ENCODE measurements around the gene BCKDHB.
A peak's percentile ranks its signal among the peaks of the same experiment; 100 is the strongest.

BCKDHB gene

DNA sequence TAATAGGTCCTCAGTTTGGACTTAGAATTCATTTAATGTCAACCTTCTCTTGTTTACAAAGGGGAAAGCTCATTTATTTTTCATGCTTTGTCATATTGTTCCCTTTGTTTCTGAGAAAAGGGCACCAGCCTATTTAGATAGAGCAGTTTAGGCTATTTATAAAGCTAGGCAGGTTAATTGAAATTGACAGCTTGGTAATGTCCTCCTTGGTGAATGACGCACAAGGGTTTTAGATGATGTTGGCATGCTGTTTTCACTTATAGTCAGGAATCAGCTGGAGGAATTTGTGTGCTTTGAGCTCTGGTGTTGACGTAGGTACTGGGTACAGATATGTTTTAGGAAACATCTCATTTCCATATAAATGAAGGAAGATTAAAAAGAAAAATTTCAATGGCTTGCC lies 45.2 kb downstream of the BCKDHB start:
- no peak for DNase-seq (ENCODE audit: low read depth in 2 of 2)

DNA sequence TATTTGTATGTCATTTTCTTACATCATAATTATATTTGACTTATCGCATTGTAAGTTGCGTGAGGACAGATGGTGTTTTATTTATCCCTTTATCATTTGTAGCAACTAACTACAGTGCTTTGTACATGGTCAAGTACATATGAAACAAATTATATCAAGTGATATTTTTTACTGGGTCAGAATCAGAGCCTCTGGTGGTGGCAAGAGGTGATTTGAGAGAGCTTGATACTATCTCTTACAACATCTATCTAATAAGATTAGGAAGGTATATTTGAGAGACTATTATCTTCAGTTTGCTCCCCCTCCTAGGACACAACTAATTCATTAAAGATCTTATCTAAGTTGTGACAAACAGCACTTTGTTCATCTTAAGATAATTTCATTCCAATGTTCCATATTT lies 47.7 kb downstream of the BCKDHB start:
- no peak for DNase-seq (ENCODE audit: low read depth in 2 of 2)

DNA sequence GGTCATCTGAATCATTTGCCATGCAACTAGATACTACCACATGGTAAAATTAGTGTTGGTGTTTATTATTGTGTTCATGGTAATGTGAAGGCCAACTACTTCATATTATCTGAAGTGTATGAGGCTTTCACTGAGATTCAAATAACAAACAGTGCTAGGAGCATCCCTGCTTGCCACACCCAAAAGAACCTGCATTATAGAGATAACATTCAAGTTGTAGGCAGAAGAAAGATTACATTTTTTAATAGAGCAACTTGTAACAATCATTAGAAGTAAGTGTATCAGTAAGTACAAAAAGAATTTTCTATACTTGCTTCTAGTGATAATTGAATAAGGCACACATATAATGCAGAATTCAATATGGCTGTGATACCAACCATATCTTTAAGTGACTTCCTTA lies 49.8 kb downstream of the BCKDHB start:
- DNase-seq (ENCODE audit: low read depth in 2 of 2): no peak

DNA sequence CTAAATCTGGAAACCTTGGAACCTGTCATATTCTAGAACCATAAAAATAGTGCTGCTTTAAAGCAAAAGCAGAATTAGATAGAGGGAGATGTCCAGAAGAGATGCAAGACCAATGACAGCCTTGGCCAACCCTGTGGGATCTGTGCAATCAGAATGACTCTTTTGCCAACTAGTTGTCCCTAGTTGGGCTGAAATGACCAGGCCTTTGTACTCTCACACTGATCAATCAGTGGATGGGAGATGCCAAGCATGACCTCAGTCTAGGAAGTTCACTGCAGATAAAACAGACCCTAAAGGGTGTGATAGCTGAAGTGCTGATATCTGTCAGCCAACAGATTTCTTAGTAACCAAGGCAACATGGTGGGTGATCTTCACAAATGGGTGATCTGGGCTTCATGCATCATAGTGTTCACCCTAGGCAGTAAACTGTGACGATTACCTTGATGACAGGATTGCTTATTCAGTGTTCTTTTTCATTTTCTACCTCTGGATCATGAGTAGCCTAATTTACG lies 52.1 kb downstream of the BCKDHB start:
- DNase-seq (ENCODE audit: low read depth in 2 of 2): no peak

DNA sequence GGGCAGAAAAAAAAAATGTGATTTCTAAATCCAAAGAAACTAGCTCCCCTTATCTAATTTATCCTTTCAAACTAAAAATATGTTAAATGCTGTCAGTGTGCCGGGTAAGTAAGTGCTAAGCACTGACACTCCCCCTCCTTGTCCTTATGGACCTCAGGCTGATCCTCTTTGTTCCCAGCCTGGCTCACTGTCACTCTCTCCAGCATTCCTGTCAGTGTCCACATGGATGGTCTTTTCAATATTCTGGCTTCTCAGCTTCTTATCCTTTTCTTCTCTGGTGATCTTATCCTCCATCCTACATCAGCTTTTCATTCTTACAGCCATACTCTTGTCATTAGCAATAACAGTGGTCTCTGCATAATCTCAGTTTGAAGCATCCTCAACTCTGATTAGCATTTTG lies 55.0 kb downstream of the BCKDHB start:
- no peak for DNase-seq (ENCODE audit: low read depth in 2 of 2)

DNA sequence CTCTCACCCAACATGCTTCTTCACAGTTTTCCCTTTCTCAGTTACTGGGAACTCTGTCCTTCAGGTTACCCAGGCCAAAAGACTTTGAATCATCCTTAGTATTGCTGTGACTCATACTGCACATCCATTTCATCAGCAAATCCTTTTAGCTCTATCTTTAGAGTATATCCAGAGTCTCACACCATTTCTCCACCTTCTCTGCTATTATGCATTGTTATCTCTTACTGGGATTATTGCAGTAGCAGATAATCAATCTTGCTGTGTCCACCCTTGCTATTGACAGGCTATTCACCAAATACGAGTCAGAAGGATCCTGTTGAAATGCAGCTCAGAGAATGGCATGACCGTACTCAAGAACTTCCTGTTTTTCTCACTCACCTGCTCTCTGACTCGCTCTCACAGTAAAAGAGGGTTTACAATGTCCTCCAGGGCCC lies 57.3 kb downstream of the BCKDHB start:
- DNase-seq (ENCODE audit: low read depth in 2 of 2): peak; percentile 62 to 65

DNA sequence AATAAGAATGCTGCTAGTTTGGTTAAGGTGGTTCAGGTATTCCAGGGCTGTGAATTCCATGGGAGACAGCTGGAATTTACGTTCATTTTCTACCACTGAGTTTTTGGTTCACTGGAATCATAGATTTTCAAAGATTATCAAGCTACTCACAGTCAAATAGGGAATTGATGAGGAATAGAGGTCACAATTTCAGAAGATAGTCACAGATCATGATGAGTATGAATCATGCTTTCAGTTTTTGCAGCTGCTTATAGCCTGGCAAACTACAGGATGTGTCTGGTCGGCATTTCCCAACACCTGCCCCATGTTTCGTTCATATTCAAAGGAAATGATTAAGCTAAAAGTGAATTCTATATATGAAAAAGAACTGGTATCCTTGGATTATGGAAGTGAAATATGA lies 58.7 kb downstream of the BCKDHB start:
- DNase-seq (ENCODE audit: low read depth in 2 of 2): no peak

DNA sequence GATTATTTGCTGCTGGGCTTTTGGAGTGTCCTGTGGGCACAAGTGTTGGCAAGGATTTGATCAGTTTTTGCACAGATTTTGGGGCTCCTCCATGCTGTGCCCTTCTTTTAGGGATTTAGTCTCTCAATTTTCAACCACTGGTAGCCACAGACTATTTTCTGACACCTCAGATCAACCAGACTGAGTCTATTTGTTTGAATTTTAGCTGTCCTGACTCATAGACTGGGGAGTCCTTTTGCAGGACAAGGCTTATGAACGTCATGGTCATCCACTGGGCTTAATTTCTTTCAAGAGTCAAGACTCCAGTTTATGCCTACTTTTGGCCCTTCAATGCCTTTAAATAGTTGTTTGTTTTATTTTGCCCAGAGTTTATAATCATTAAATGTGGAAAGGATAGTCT lies 59.3 kb downstream of the BCKDHB start:
- DNase-seq (ENCODE audit: low read depth in 2 of 2): no peak

DNA sequence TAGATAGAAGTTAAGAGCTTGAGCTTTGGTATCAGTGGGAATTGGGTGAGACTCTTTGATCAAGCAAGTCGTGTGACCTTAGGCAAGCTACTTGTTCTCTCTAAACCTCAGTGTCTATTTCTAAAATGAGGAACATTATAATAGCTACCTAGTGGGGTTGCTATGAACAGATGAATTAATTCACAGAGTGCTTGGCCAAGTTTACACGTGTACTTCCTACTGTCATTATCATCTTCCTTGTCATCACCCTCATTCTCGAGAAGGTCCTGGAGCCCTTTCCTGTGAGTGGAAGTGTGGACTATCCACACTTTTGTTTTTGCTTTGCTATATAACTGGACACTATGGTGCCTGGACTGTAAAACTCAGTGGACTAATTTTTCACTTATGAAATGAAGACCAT lies 64.0 kb downstream of the BCKDHB start:
- DNase-seq (ENCODE audit: low read depth in 2 of 2): no peak

DNA sequence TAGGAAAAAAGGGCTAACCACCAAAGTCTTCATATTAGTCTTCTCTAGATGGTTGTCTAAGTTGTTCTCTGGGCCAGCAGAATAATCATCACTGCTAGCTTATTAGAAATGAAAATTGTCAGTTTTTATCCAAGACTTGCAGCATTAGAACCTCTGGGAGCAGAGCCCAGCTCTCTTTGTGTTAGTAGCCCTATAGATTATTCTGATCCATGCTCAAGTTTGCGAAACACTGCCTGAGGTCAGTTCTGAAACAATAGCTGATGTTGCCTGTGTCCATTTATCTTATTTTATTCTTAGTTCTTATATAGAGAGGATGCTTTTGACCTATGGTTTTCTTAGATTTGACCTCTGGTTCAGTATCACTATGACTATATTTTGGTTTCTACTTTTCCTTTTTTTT lies 66.9 kb downstream of the BCKDHB start:
- DNase-seq (ENCODE audit: low read depth in 2 of 2): no peak

DNA sequence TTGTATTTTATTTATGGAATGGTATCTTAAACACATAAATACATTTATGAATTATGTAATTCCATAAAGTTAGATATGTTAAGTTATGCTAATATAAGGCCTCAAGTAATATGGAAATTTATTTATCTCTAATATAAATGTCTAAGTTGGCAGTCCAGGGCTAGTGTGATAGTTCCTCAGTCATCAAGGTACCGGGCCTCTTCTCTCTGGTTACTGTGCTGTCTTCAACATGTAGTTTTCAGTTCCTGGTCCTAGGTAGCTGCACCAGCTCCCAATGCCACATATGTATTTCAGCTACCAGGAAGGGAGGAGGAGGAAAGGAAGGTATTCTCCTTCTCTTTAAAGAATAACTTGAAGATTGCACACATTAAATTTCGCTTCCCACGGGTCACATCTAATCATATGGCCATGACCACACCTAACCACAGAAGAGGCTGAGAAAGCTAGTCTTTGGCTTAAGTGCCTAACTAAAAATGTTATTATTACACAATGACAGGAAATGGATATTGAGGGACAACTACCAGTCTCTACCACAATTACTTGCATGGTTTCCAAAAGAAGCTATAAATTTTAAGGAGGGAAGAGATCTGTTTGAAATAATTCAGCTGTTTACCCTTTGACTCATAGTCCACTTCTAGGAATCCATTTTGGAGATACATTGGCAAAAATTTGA lies 68.6 kb downstream of the BCKDHB start:
- peak; percentile 47 to 58 for DNase-seq (ENCODE audit: low read depth in 2 of 2)

DNA sequence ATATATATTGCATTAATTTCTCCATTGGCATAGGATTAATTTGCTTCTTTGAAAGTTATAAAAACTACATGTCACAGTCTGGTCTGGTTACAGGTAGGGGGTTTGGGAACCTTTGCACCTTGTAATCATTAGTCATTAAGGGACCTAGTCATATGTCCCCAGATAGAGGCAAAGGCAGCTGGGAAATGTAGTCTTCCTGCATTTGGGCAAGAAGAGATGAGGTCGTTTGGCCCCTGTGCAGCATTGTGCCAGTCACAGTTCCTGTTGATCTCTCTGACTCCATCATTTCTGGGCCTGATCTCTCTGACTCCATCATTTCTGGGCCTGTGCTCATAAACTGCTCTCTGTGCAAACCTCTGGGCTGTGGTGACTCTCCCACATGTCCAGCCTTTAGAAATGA lies 73.2 kb downstream of the BCKDHB start:
- DNase-seq (ENCODE audit: low read depth in 2 of 2): no peak

DNA sequence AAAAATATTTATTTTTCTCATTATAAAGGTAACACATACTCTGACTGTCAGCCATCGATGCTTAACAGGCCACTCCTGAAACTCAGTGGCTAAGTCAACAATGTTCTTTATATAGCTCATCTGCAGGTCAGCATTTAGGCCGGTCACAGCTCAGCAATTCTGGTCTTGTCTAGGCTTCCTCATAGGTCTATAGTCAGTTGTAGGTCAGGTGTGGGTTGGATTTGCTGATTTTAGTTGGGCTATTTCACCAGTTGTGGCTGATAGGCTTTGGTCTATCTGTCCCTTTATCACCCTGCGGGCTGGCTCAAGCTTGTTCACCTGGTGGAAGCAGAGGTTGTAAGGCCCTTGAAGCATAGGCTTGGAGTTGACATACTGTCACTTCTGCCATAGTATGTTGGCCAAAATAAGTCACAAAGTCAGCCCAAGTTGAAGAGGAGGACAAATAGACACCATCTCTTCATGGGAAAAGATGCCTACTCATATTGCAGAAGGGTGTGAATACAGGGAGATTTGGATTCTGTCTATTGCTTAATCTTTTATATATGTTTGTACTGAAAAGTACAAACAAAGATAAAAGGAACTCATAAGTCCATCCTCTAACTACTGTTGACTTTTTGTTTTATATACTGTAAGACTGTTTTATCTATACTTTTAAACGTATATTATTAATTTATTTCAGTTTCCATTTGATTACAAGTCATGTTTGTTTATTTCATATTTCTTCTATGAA lies 75.0 kb downstream of the BCKDHB start:
- no peak for DNase-seq (ENCODE audit: low read depth in 2 of 2)

DNA sequence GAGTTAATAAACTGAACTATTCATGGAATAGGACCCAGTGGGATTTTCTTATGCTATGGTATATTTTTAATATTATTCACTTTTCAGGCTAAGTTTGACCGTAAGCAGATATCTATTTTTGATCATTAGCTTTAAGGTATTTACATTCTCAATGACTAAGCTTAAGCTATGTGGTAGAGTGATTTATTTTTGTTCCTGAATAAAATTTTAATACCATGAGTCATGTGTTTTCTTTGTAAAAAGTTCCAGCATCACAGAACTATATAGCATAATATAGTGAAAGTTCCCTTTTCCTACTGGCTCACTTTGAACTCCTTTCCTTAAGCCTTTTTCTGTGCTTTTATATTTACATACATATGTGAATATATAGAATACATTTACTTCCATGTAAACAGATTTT lies 75.8 kb downstream of the BCKDHB start:
- DNase-seq (ENCODE audit: low read depth in 2 of 2): peak; percentile 49 to 53

DNA sequence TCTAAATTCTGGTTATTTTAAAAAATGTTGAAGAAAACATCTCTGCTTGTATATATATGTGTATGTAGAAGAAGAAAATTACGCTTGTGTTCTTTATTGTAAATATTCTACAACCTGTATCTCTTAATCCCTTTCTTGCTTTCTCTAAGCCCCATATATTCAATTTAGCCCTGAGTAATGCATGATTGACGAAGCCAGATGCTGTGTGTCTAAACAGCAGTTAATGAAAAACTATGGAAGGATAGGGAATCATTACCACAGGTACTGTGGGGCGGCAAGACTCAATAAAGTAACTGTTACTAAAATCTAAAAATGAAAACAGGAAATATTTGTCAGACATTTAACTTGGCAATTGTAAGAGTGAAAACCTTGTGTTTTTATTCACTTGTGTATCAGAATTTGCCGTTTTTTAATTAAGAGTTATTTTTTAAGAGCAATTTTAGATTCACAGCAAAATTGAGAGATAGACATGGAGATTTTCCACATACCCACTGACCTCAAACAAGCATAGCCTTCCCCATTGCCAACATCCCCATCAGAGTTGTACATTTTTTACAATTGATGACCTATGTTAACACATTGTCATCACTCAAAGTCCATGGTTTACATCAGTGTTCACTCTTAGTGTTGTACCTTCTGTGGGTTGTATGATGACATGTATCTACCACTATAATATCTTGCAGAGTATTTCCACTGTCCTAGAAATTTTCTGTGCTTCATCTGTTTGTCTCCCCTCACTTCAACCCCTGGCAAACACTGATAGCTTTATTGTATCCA lies 76.7 kb downstream of the BCKDHB start:
- DNase-seq (ENCODE audit: low read depth in 2 of 2): no peak

DNA sequence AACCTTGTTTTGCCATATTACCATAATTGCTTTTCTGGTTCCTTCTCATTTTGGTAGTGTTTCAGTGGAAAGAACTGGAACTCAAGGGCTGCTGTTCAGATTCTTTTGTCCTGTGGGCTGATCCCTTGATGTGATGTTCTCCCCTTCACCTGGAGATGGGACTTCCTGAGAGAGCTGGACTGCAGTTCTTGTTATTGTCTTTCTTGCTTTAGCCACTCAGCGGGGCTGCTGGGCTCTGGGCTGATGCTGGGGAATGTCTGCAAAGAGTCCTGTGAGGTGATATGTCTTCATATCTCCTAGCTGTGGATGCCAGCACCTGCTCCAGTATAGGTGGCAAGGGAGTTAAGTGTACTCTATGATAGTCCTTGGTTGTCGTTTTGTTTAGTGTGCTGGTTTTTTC lies 79.0 kb downstream of the BCKDHB start:
- no peak for DNase-seq (ENCODE audit: low read depth in 2 of 2)

DNA sequence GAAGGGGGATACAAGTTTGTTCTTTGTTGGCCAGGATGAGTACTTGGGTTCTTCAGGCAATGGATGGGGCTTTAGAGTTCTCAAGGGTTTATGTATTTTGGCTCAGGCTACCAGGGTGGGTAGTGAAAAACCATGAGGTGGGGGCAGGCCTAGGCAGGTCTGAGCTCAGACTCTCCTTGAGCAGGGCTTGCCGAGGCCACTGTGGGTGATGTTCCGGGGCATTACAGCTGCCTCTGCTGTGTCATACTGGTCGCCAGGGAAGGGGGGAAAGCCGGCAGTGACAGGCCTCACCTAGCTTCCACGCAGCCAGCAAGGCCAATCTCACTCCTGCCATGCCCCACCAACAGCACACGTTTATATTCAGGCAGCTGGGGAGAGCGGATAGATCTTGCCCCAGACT lies 79.6 kb downstream of the BCKDHB start:
- DNase-seq (ENCODE audit: low read depth in 2 of 2): no peak

DNA sequence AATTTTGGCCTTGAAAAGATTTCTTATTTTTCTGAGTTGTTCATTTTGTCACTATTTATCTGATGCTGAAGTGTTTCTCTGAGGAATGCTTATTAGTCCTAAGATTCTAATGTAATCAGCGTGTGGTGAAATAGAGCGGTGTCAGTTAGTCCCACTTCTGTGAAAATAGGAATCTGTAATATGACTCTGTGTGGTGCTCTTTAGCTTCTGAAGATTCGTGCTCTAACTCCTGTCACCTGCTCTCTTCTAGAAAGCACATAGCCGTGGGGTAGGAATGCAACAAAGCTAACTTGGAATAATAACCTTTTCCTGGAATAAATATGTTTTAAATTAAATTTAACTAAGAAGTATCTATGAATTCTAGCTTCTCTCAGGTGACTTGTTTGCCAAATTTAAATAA lies 90.4 kb downstream of the BCKDHB start:
- DNase-seq (ENCODE audit: low read depth in 2 of 2): no peak

DNA sequence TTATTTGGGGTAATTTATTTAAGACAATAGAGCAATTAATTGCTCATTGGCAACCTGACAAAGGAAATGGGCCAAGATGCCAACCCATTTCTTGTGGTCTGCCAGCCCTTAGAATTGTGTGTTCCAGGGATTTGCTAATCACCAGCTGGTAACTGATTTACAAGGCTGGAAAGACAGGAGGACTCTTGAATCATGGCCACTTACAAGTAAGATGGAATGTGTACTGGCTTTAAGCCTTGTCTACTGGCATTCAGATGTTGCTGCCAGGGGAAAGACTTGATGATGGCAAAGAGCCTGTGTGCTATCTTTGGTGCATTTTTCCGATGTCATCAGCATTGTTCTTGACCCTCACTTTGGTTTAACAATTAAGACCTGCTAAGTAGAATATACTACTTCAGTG lies 91.0 kb downstream of the BCKDHB start:
- no peak for DNase-seq (ENCODE audit: low read depth in 2 of 2)

DNA sequence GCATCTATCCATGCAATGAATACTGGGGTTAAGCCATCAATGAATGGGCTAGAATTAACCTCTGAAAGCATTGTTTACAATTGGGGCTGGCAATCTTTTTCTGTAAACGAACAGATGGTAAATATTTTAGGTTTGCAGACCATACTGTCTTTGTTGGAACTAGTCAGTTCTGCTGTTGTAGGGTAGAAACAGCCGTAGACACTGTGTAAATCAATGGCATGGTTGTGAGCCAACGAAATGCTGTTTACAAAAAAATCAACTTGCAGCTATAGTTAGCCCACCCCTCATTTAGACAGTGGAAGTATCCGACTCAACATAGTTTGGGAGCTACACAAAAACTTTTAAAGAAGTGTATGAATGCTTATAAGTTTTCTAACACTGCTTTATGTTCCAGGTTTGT lies 91.5 kb downstream of the BCKDHB start:
- DNase-seq (ENCODE audit: low read depth in 2 of 2): no peak

DNA sequence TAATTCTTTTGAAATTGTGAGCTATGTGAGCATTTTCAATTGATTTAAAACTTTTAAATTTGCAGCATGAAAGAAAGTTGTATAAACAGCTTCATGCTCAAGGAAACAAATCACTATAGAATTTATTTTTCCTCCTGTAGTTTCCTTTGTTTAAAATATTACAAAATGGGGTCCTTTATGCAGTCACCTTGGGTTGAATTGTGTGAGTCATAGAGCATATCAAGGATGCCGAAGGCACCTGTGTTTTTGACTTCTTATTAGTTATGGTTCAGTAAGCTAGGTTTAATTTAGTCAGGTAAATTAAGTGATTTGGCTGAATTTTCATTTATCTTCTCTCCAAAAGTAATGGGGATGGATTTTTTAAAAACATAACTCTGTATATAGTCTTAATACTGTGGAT lies 96.8 kb downstream of the BCKDHB start:
- no peak for DNase-seq (ENCODE audit: low read depth in 2 of 2)

DNA sequence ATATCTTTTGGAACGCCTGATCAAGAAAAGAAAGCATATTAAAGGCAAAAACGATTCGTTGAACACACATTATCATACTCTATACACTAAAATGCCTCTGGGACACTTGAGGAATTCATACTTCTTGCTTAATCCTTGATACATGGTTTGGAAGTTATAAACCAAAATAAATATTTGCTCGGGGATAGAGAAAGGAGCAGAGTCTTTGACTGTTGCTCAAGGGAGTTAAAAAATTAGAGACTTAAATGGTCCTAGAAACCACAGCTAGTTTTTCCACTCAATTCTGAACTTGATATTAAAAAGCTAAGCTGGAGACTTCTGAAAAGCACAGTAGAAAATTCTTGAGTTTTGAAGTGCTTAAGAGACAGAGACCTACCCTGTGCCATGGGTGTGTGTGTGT lies 98.9 kb downstream of the BCKDHB start:
- DNase-seq (ENCODE audit: low read depth in 2 of 2): no peak

DNA sequence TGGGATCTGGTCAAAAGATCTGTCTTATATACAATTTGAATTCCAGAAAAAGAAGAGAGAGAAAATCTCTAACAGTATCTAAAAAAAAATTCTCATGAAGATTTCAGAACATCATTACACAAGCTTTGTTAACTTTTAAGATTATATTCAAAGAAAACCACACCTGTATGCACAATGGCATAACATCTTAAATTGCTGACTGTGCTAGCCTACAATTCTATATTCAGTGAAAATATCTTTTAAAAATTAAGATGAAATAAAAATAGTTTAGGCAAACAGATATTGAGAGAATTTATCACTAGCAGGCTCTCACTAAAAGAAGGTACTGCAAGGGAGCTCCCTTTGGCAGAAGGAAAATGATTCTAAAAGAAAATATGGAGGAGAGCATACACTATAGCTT lies 100.3 kb downstream of the BCKDHB start:
- DNase-seq (ENCODE audit: low read depth in 2 of 2): no peak
